Measurements from ENCODE around the gene AKAP6. TPM values are rescaled to one million over a fixed set of nuclear protein-coding genes. Genes with fewer than 3 reads are reported as not detected.

Gene AKAP6
- total RNA-seq, 1 experiment from 2014 or later, result 1.9 TPM

- Histone ChIP-seq H3K79me2 (ENCODE audit: insufficient read depth, low read length) (no peaks in the 10 kb centered on the region), H3K9me3 (ENCODE audit: control insufficient read depth in 1 of 2, insufficient read depth in 1 of 2, low read depth in 1 of 2, low read length in 2 of 2) (no peaks in the 10 kb centered on the region), H3K4me3 (replicated peaks in 1 of 2; ENCODE audit: low read depth in 1 of 2, low read length in 2 of 2) (no peak overlapping the region), H3K27me3 (ENCODE audit: insufficient read depth, low read length) (no peaks in the 10 kb centered on the region), H3K27ac (ENCODE audit: low read depth, low read length) (no peak overlapping the region), H3K36me3 (ENCODE audit: control insufficient read depth in 1 of 2, insufficient read depth in 2 of 2, low read length in 2 of 2) (no peaks in the 10 kb centered on the region), H3K4me2 (ENCODE audit: low read length) (no peak overlapping the region), H3K9me2 (ENCODE audit: insufficient read depth) (no peaks in the 10 kb centered on the region), H4K20me1 (ENCODE audit: insufficient read depth) (no peaks in the 10 kb centered on the region), H2AFZ (ENCODE audit: low read depth, low read length, poor library complexity, severe bottlenecking) (no peak overlapping the region), H3K9ac (ENCODE audit: low read length) (no peak overlapping the region), H3K4me1 (ENCODE audit: control insufficient read depth in 1 of 2, insufficient read depth in 2 of 2, low read length in 2 of 2) (no peaks in the 10 kb centered on the region)
- intact Hi-C loops (cut with micrococcal nuclease), result no loop called here
- BruUV-seq (replicated peaks), result no TSS peak
- ChIA-PET POLR2A (no interaction called here), CTCF (no interaction called here), RAD21 (ENCODE audit: low non-redundant PET in 1 of 2, low total read pairs in 2 of 2, uncharacterized antibody in 2 of 2, unreplicated experiment in 2 of 2) (no interaction called here)
- DNase-seq (ENCODE audit: low read depth, low spot score) (no peak), ATAC-seq (no peak)
- no peak for TF ChIP-seq CEBPB (IDR thresholded peaks at IDR 0.05; ENCODE audit: low read depth)
- TF ChIP-seq YY1 (IDR thresholded peaks at IDR 0.05; ENCODE audit: extremely low read depth, insufficient replicate concordance, low read depth, low read length), result no peak
- no peak for TF ChIP-seq MAX (IDR thresholded peaks at IDR 0.05)
These were observed 207.1 kb downstream of the AKAP6 start for GRCh38 chr14:32536175-32536574.

GRCh38 chr14:32537166-32537565, 208.1 kb downstream of the AKAP6 start:
- H4K20me1 ChIP-seq (ENCODE audit: insufficient read depth), result no peaks in the 10 kb centered on the region
- no peaks in the 10 kb centered on the region for H3K9me2 ChIP-seq (ENCODE audit: insufficient read depth)
- H3K4me2 ChIP-seq (ENCODE audit: low read length), result no peak overlapping the region
- no peaks in the 10 kb centered on the region for H3K27me3 ChIP-seq (ENCODE audit: insufficient read depth, low read length)
- no TSS peak for BruUV-seq (replicated peaks)
- RAD21 ChIA-PET (ENCODE audit: low non-redundant PET in 1 of 2, low total read pairs in 2 of 2, uncharacterized antibody in 2 of 2, unreplicated experiment in 2 of 2), result no interaction called here
- H3K9ac ChIP-seq (ENCODE audit: low read length), result no peak overlapping the region
- no peak for TF ChIP-seq JUND (IDR thresholded peaks at IDR 0.05)
- no peak for TF ChIP-seq CEBPB (IDR thresholded peaks at IDR 0.05; ENCODE audit: low read depth)
- no peak for TF ChIP-seq ZBTB33 (IDR thresholded peaks at IDR 0.05; ENCODE audit: extremely low read depth, insufficient replicate concordance, low read length)
- TF ChIP-seq REST (IDR thresholded peaks at IDR 0.05; ENCODE audit: low read depth), result no peak
- TF ChIP-seq POLR2AphosphoS5 (IDR thresholded peaks at IDR 0.05; ENCODE audit: low read depth, low read length), result no peak
- no peak for TF ChIP-seq SRF (IDR thresholded peaks at IDR 0.05; ENCODE audit: low read depth)
- no peak for TF ChIP-seq ZNF274 (IDR thresholded peaks at IDR 0.05; ENCODE audit: low read depth, low read length)
- TF ChIP-seq YY1 (IDR thresholded peaks at IDR 0.05; ENCODE audit: extremely low read depth, insufficient replicate concordance, low read depth, low read length), result no peak
- TF ChIP-seq TCF7L2 (IDR thresholded peaks at IDR 0.05; ENCODE audit: borderline replicate concordance, extremely low read depth, insufficient read depth, insufficient read length), result no peak
- no peak for TF ChIP-seq EGR1 (IDR thresholded peaks at IDR 0.05; ENCODE audit: low read depth)
- TF ChIP-seq SIN3A (IDR thresholded peaks at IDR 0.05; ENCODE audit: low read depth), result no peak
- TF ChIP-seq ZFX (IDR thresholded peaks at IDR 0.05), result no peak
- no peak for TF ChIP-seq CBX3 (IDR thresholded peaks at IDR 0.05; ENCODE audit: low read depth)
- H3K9me3 ChIP-seq (ENCODE audit: control insufficient read depth in 1 of 2, insufficient read depth in 1 of 2, low read depth in 1 of 2, low read length in 2 of 2), result no peaks in the 10 kb centered on the region
- DNase-seq (ENCODE audit: low read depth, low spot score), result no peak
- no peak overlapping the region for H3K4me3 ChIP-seq (replicated peaks in 1 of 2; ENCODE audit: low read depth in 1 of 2, low read length in 2 of 2)
- H3K4me1 ChIP-seq (ENCODE audit: control insufficient read depth in 1 of 2, insufficient read depth in 2 of 2, low read length in 2 of 2), result no peaks in the 10 kb centered on the region
- no peaks in the 10 kb centered on the region for H3K36me3 ChIP-seq (ENCODE audit: control insufficient read depth in 1 of 2, insufficient read depth in 2 of 2, low read length in 2 of 2)
- H3K27ac ChIP-seq (ENCODE audit: low read depth, low read length), result no peak overlapping the region
- POLR2A ChIA-PET, result no interaction called here
- no peak overlapping the region for H2AFZ ChIP-seq (ENCODE audit: low read depth, low read length, poor library complexity, severe bottlenecking)
- CTCF ChIA-PET, result no interaction called here
- no peak for ATAC-seq
- no peaks in the 10 kb centered on the region for H3K79me2 ChIP-seq (ENCODE audit: insufficient read depth, low read length)
- intact Hi-C loops (cut with micrococcal nuclease), result no loop called here
